ENCODE results near the gene PHF20.
A peak's percentile ranks its signal among the peaks of the same experiment; 100 is the strongest.

PHF20 gene

DNA sequence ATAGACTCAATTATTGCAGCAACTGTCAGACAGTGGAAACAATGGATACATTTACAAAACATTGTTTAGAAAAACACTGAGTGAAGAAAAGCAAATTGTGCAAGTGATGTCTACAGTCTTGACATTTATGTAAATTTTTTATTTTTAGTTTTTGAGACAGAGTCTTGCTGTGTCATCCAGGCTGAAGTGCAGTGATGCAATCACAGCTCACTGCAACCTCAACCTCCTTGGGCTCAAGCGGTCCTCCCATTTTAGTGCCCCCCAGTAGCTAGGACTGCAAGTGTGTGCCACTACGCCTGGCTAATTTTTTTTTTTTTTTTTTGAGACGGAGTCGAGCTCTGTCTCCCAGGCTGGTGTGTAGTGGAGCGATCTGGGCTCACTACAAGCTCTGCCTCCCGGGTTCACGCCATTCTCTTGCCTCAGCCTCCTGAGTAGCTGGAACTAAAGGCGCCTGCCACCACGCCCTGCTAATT lies 206.3 kb downstream of the PHF20 start:
- no peak overlapping the region for H3K27ac ChIP-seq
- TF ChIP-seq, protein P1, sequence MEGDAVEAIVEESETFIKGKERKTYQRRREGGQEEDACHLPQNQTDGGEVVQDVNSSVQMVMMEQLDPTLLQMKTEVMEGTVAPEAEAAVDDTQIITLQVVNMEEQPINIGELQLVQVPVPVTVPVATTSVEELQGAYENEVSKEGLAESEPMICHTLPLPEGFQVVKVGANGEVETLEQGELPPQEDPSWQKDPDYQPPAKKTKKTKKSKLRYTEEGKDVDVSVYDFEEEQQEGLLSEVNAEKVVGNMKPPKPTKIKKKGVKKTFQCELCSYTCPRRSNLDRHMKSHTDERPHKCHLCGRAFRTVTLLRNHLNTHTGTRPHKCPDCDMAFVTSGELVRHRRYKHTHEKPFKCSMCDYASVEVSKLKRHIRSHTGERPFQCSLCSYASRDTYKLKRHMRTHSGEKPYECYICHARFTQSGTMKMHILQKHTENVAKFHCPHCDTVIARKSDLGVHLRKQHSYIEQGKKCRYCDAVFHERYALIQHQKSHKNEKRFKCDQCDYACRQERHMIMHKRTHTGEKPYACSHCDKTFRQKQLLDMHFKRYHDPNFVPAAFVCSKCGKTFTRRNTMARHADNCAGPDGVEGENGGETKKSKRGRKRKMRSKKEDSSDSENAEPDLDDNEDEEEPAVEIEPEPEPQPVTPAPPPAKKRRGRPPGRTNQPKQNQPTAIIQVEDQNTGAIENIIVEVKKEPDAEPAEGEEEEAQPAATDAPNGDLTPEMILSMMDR (conservative IDR thresholded peaks at IDR 0.05), result no peak
- no peak for TF ChIP-seq ZFX (IDR thresholded peaks at IDR 0.05)

DNA sequence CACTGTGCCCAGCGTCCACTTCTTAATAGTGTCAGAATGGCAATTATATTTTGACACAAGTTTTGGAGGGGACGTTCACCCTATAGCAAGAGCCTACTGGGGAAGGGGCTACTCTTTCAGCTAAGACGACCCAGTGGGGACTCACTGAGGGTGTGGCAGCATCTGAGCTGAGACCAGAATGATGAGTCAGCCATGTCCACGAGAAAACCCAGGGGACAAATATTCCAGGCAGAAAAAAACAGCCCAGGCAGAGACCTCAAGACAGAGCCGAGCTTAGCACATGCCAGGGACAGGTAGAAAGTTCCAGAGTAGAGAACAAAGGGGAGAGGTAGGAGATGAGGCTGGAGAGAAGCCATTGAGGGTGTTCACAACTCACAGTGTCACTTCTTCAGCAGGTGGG lies 207.7 kb downstream of the PHF20 start:
- no peak overlapping the region for H3K27ac ChIP-seq
- TF ChIP-seq, protein P1 (conservative IDR thresholded peaks at IDR 0.05), result no peak
- TF ChIP-seq ZFX (IDR thresholded peaks at IDR 0.05), result no peak

DNA sequence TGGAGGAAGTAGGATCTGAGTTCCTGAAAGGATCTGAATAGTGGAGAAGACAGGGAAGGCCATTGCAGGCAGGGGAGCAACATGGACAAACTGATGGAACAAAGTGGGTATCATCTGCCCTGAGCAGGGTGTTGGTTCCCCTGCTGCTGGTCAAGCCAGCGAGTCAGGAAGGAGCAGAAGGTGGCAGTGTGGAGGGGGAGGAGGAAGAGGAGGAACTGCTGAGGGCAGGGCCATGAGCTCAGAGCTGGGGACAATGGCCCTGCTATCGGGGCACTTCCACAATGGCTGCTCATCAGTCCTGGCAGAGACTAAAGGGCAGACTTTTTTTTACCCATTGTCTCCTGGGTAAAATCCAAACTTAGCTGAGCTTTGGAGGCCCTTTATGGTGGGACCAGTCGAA lies 210.2 kb downstream of the PHF20 start:
- TF ChIP-seq, protein P1 (conservative IDR thresholded peaks at IDR 0.05), result no peak
- TF ChIP-seq ZFX (IDR thresholded peaks at IDR 0.05), result no peak
- no peak overlapping the region for H3K27ac ChIP-seq

DNA sequence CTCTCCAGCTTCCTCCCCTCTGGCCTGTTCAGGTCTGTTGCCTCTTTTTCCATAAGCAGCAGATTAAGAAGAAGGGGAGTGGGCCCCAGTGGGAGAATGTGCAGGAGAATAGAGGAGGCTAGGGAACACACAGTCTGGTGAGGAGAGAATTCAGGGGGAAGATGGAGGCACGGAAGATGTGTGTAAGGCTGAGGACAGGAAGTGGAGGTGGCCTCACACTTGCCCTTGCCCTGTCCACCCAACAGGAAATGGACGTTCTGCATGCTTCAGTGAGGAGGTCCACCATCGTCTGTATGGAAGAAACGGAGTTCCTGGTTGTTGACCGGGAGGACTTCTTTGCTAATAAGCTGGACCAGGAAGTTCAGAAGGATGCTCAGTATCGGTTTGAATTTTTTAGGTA lies 212.6 kb downstream of the PHF20 start:
- H3K27ac ChIP-seq, result no peak overlapping the region
- no peak for TF ChIP-seq ZFX (IDR thresholded peaks at IDR 0.05)
- TF ChIP-seq, protein P1 (conservative IDR thresholded peaks at IDR 0.05), result no peak

DNA sequence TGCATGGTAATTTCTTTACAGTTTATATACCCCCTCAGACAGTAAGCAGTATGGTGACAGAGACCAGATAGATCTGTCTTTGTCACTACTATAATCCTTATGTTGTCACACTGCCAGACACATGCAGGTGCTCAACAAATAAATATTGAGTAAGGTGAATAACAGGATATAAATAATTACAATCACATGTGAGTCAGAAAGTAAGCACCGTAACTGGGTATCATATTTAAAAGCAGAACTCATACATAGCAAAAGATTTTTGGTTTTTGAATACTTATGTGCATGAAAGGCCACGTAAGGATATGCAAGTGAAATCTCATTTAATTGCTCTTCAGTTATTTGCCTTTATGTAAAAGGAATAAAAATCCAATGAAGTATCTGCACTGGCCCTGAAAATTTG lies 214.0 kb downstream of the PHF20 start:
- H3K27ac ChIP-seq, result no peak overlapping the region
- no peak for TF ChIP-seq ZFX (IDR thresholded peaks at IDR 0.05)
- TF ChIP-seq, protein P1 (conservative IDR thresholded peaks at IDR 0.05), result no peak

DNA sequence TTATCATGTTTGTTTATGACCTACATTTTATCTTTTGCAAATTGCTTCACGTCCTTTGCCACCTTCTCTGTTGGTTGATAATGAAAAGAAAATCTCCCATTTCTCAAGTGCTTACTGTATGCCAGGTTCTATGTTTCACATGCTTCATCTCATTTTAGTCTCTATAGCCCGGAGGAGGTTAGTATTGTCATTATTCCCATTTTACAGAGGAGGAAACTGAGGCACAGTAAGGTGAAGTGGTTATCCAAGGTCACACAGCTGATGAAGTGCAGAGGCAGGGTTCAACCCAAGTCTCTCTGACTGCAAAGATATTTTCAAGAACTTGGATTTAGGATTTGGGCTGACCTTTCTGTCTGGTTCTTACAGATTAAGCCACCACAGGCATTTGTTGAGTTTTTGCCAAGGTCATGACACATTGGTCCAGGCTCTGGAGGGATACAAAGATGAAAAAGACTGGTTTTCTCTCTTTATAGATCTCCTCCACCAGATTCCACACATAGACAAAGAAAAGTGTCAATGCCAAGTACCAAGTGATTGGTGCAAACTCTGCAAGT lies 217.2 kb downstream of the PHF20 start:
- TF ChIP-seq ZFX (IDR thresholded peaks at IDR 0.05), result no peak
- TF ChIP-seq, protein P1 (conservative IDR thresholded peaks at IDR 0.05), result no peak
- no peak overlapping the region for H3K27ac ChIP-seq

DNA sequence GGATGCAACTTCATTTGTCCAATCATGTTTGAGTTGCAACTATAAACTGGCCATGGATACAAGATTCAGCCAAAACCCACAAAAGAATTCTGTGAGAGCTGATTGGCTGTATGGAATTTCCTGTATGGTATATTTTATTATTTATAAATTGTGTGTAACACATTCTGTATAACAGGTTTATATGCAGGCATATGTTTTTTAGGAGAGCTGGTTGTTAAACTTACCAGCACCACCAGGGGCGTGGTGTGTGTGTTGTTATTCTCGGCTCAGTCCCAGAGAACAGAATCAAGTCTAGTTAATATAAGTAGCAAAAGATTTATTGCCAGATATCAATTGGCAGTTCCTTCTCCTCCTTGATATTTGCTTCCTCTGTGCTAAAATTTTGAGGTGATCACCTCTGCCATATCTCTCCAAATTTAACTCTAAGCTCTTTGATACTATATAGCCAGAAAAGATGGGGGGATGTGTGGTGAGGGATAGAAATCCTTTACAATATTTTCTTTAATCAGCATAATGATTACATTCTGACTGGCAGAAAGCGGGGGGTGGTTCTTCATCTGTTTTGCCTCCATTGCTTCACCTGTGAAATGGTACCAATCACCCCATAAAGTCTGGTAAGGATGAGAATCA lies 219.4 kb downstream of the PHF20 start:
- peak overlapping the region; percentile 27; the same call in 1 of the 2 replicates for H3K27ac ChIP-seq
- no peak for TF ChIP-seq ZFX (IDR thresholded peaks at IDR 0.05)
- TF ChIP-seq, protein P1 (conservative IDR thresholded peaks at IDR 0.05), result peak; percentile 79

All from C4-2B (cell line).